NCI-H146 treated with DMSO at 0.1 percent for 48 hours (cell line): ENCODE measurements around the gene ANKRD29.
"Not testable (repeated sequence)": the region's sequence is repeated elsewhere in the genome, so short reads cannot be mapped to it uniquely, and the experiment has no call there.

ENCODE experiments used
- DNase-seq: peaks from one replicate; lab custom pipeline; 2025; ENCODE audit not compliant: unreplicated experiment; lab: John Stamatoyannopoulos, UW

The ANKRD29 gene

GRCh38 chr18:23584019-23584983 lies 78.4 kb downstream of the ANKRD29 start:
- no peak for DNase-seq

GRCh38 chr18:23583071-23583865 lies 79.4 kb downstream of the ANKRD29 start:
- no peak for DNase-seq

GRCh38 chr18:23580677-23581367 lies 81.9 kb downstream of the ANKRD29 start:
- no peak for DNase-seq

GRCh38 chr18:23578891-23579653 lies 83.6 kb downstream of the ANKRD29 start:
- no peak for DNase-seq

GRCh38 chr18:23578067-23578701 lies 84.5 kb downstream of the ANKRD29 start:
- no peak for DNase-seq

- DNase-seq, result not testable (repeated sequence)
Measured at GRCh38 chr18:23577521-23577920, 85.2 kb downstream of the ANKRD29 start.

- DNase-seq, result no peak
Measured at GRCh38 chr18:23575309-23575651, 87.4 kb downstream of the ANKRD29 start.

GRCh38 chr18:23574611-23575308 lies 88.0 kb downstream of the ANKRD29 start:
- no peak for DNase-seq

- no peak for DNase-seq
Measured at GRCh38 chr18:23573626-23574431, 88.9 kb downstream of the ANKRD29 start.

GRCh38 chr18:23573020-23573419 lies 89.7 kb downstream of the ANKRD29 start:
- DNase-seq, result no peak

GRCh38 chr18:23572570-23572969 lies 90.1 kb downstream of the ANKRD29 start:
- DNase-seq, result no peak

GRCh38 chr18:23572012-23572411 lies 90.7 kb downstream of the ANKRD29 start:
- no peak for DNase-seq

GRCh38 chr18:23570912-23571504 lies 91.7 kb downstream of the ANKRD29 start:
- no peak for DNase-seq

GRCh38 chr18:23569299-23570063 lies 93.2 kb downstream of the ANKRD29 start:
- no peak for DNase-seq

GRCh38 chr18:23568281-23569138 lies 94.2 kb downstream of the ANKRD29 start:
- no peak for DNase-seq

GRCh38 chr18:23567671-23568070 lies 95.0 kb downstream of the ANKRD29 start:
- DNase-seq, result no peak
